UCSD-AML1 (cell line): ENCODE data around the gene MST1.

Source experiments
- DNase-seq: peaks from one replicate; lab custom pipeline; 2025; ENCODE audit not compliant: unreplicated experiment; lab: John Stamatoyannopoulos, UW

MST1 gene

DNA sequence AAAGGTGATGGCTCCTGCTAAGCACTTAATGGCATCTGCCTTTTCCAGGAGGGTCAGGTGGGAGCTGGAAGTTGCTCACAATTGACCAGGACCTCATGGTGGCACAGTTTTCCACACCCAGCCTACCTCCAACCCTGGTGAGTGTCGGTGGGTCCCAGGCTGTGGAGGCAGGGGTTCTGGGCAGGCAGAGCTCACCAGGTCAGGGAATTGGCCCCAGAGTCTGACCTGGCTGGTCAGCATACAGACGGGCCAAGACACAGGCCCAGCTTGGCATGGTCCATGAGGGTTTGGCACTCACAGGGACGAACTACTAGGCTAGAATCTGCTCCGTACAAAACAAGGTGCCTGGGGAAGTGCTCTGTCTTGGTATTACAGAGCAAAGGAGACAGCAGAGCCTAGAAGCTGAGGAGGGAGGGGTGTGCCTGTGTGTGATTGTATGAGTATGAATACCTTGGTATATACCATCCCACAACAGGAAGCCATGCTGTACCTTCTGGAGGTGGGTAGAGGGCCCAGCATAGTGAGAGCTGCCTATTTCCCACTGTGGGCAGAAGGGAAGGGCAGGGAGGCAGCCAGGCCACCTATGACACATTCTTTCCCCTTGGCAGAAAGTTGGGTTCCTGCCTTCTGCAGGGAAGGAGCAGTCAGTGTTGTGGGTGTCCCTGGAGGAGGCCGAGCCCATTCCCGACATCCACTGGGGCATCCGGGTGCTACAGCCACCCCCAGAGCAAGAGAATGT, 8.6 kb downstream of the MST1 start:
- no peak for DNase-seq

DNA sequence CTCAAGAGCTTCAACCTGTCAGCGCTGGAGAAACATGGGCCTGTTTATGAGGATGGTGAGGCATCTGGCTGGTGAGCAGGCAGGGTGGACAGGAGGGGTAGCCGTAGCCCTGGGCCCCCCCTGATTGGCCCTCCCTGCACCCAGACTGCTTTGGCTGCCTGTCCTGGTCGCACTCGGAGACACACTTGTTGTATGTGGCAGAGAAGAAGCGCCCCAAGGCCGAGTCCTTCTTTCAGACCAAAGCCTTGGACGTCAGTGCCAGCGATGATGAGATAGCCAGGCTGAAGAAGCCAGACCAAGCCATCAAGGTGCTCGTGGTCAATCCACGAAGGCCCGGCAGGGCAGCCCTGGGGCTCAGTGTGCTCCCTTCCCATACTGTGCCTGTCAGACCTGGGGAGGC, 13.4 kb downstream of the MST1 start:
- no peak for DNase-seq

DNA sequence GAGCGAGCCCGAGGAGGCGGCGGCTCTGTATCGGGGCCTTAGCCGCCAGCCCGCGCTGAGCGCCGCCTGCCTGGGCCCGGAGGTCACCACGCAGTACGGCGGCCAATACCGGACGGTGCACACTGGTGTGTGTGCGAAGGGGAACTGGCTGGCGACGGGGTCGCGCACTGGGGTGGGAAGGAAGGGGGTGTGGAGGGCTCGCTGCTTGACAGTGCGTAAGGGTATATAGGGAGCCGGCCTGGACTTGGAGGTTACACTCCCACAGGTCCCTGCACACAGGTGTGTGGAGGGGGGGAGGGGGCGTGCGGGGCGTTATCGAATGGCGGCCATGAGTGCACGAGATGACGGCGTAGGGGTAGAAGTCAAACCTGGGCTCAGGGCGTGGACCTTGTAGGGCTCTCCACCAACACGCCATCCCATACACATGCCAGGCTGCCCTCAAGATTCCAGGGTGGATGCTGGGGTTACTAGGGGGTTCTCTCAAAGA, 14.7 kb downstream of the MST1 start:
- DNase-seq: no peak

DNA sequence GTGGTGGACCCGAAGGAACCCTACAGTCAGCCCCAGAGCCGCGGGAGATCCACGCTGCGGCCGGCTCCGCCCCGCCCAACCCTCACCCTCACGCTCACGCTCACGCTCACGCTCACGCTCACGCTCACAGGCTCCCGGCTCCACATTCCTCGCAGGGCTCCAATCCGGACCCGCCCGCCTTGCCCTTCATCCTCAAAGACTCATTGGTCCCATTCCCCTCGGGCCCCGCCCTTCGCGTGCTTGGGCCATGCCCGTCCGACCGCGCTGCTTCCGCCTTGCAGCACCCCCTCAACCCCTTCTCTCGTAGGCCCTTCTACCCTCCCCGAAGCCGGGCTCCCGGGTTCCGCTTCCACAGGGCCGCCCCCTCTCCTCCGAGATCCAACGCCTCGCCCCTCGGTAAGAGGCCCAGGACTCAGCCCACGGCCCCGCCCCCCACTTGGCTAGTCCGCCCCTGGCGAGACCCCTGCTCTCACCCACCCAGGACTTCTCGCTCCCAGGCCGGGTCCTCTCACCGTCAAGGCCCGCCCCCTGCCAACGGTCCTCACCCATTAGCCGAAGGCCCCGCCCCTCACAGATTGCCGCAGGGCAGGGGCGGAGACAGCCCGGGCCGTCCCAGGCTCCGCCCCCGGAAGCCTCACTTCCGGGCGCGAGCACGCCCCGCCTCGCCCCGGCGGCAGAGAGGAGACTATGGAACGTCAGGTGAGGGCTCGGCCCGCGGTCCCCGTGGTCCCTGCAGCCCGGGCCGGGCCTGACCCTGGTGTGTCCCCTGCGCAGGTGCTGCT, 15.4 kb downstream of the MST1 start, which contains the start of gene APEH:
APEH (plus strand) TSS at position 637 of the 782 bp plus-strand sequence; CDS start at position 688, 51 bp downstream.
- DNase-seq: no peak

DNA sequence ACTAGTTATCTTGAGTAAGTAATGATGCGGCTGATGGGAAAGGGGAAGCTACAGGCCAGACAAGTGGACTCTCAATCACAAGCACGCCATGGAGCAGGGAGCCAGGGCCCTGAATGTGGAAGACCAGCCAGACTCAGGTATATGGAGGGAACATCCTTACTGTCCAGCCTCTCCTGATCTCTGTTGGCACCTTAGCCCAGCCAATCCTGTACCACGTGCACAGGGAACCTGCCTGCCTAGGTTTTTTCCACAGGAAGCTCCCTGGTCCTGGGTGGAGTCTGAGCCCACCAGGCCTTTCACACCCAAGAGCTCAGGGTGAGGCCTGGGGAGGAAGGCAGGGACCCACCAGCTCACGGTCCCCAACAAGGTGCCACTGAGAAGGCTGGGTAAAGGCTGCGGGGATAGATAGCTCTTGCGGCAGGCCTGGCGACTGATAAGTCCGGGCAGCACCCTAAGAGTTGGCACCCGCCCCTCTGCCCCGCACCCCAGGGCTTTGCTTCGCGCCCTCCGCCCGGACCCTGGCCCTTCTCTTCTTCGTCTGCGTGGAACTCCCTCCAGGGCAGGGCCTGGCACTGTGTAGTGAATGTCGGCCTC, 16.1 kb downstream of the MST1 start:
- no peak for DNase-seq

DNA sequence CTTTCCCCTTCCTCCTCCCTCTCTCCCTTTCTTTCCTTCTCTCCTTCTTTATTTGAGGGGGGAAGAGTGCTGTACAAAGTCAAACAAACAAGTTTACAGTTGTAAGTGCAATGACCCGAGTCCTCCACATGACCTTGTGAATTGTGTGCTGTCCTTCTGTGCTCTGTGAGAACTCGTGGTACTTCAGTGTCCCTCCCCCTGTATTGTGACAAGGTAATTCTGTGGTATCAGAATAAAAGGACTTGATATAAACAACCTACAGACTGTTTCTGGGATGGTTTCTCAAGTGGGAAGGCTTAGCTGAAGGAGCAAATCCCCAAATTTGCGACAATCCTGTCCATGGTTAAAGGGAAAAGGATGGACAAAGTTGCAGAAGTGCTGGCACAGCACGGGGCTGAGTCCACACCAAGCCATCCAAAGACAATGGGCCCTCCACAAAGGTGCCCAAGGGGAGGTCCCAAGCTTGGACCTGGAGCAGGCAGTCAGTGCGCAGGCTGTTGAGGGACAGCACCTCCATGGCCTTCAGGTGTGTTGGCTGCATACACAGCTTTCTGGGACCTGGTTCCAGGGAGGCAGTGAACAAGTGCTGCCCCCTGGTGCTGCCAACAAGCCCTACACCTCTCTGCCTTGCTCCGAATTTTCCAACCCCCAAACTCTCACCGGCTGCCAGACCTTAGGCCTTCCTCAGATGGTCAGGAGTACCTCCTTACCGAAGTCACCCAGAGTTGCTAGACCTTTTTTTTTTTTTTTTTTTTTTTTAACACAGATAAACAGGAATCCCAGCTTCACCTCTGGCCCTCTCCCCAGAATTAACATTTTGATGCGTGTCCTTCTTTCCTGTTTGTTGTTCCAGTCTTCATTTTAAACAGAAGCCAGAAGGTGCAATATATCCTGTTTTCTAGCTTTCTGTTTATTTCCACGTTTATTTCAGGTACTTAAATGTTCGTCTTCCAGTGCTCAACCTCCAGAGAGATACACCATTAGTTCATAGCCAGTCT, 17.7 kb downstream of the MST1 start:
- no peak for DNase-seq

DNA sequence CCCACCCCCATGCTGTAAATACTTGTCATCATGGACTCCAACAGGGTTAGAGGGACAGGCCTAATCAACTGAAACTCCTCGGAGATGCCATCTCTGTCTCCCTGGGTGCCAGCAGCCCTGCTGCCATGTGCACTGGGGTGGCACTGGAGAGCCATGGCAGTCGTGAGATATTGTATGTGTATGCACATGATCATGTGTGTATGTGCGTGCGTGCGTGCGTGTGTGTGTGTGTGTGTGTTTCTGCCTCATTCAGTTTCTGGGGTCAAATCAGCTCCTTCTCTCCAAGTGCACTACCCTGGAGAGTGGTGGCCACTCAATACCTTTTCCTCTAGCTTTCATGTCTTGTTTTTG, 18.4 kb downstream of the MST1 start:
- no peak for DNase-seq

DNA sequence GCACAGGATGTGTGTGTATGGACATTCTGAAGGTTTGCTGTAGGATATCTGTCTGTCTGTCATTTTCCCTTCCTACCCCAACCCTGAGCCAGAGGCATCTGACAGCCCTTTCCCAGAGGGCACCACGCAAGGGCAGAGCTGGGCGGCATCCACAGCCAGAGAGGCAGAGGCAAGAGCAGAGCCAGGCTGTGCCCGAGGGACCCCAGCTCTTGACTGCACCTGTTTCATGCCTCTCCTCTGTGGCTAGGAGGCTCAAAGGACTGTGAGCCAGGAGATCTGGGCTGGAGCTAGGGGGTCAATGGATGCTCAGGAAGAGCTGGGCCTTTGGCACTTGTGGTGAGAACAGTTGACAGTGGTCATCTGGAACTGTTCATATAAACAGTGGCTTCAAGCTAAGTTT, 19.9 kb downstream of the MST1 start:
- DNase-seq: no peak

DNA sequence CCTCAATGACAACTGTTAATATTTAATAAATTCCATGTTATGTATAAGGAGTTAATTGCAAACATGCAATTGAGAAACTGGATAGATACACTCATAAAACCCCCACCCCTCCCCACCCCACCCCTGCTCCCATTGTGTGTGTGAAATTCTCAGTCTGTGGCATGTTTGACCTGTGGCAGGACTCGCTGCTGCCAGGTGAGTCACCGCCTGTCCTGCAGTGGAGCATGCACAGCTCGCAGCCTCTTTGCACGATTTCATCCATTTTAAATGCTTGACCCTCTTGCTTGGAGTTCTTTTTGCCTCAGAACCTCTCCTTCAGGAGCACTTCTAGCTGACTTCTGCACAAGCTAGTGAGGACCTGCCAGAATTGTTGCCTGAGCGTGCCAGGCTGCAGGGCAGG, 20.4 kb downstream of the MST1 start:
- DNase-seq: no peak

DNA sequence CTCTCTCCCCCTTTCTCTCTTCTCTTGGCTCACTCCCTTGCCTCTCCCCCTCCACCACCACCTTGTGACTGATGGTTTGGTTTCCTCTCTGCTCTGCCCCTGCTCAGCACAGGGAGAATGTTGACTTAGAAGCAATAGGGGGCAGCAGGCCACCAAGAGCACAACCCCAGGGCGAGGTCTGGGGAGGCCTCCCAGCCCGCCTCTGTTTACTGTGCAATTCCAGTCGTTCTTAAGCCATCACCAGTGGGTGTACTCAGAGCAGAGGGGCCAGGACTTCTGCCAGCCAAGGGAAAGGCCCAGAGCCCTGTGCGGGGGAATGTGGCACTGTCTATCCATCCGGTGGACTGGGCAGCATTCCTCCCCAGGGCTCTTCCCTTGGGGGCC, 20.9 kb downstream of the MST1 start:
- no peak for DNase-seq

DNA sequence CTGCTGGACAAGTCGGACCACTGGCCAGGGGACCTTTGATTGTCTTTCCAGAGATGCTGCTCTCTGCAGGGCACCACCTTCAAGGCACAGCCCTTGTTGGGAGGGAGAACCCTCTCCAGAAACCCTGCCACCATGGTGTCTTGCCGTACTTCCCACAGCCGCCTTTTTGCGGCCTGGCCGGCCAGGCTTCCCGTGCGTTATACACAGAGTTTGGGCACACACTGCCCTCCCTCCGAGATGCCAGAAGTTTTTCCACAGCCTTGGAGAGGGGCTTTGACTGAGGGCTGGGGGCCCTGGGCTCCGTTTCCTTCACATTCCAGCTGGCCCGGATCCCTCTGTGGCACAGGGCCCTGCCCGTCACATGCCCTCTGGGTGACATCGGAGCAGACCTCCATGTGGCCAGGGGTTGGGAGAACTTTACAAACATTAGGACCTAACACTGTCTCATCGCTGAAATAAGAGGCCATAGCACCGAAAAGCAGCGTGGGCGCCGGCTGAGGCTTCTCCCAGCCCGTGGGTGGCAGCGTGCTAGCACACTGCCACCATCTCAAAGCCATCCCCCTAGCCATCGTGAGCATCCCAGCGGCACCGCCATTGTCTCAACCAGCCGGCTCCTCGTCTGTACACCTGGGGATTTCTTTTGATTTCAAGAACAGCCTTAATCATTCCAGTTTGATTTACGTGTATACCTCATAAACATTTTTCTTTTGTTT, 21.4 kb downstream of the MST1 start:
- DNase-seq: no peak

DNA sequence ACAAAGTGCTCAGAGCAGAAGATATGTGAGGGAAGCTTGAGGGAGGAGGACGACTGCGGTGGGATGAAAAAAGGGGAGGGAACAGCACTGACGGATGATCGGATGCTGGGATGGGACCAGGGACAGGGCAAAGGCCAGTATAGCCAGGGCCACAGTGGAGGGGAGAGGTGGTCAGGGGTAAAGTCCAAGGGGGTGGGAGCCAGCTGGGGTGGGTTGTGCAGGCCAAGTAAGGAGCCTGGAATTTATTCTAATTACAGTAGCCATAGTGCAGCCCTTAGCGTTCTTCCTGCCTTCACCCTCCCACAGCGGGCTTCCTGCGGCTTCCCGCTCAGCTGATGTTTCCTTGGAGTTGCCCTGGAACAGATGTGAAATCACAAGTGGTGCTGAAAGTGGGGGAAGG, 22.7 kb downstream of the MST1 start:
- no peak for DNase-seq

DNA sequence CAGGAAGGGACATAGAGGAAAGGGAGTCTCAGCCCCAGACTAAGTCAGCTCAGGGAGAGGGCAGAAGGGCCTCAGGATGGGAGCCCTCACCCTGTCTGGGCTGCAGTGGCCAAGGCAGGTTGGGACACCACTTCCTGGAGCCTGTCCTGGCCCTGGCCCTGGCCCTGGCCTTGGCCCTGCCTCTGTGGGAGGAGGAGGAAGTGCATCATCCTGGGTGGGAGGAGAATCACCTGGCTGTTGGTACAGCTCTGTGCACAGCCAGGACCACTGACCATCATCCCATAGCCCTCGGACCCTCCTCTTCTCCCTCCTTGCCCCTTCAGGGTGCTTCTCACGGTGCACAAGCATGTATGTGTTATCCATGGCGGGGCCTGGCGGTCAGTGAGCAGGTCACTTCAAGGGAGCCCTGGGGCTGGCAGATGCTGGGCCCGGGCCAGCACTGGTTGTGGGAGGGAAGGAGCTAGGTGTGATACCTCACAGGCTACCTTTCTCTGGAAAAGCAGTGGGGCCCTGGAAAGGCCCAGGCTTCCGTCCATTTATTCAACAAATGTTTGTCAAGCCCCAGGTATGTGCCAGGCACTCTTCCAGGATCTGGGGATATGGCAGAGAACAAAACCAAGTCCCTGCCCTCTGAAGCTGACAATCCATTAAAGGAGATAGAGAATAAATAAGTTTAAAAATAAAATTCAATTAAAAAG, 23.3 kb downstream of the MST1 start:
- DNase-seq: peak; percentile 33

DNA sequence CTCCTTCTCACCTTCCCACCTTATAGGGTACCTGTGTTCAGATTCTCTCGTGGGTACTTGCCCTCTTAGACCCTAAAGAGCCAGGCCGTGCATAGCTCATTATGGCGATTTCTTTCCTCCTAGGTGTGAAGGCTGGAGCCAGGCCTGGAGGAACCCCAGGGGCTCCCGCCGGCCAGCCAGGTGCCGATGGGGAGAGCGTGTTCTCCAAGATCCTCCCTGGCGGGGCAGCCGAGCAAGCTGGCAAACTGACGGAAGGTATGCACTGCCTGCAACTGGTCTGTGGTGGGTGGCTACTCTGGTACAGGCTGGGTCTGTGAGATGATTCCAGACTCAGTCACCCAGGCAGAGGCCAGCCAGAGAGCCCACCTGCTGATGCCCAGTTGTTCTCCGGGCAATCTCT, 25.0 kb downstream of the MST1 start:
- DNase-seq: no peak

DNA sequence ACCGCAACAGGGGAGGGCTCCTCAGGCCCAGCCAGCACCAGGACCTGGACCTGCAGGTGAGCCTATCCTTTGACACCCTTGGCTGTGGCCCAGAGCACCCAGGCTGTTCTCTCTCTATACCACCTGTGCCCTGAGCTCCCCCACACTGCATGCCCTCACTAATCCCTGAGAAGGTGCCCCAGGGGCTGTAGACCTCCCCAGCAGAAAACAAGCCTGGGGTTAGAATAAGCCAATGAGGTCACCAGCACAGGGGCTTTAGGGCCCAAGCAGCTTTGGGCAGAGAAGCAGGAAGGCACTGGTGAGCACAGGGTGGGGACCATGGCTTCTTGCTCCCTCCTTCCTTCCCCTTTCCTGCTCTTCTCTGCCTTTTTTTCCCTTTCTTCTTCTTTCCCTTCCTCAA, 25.4 kb downstream of the MST1 start:
- no peak for DNase-seq

DNA sequence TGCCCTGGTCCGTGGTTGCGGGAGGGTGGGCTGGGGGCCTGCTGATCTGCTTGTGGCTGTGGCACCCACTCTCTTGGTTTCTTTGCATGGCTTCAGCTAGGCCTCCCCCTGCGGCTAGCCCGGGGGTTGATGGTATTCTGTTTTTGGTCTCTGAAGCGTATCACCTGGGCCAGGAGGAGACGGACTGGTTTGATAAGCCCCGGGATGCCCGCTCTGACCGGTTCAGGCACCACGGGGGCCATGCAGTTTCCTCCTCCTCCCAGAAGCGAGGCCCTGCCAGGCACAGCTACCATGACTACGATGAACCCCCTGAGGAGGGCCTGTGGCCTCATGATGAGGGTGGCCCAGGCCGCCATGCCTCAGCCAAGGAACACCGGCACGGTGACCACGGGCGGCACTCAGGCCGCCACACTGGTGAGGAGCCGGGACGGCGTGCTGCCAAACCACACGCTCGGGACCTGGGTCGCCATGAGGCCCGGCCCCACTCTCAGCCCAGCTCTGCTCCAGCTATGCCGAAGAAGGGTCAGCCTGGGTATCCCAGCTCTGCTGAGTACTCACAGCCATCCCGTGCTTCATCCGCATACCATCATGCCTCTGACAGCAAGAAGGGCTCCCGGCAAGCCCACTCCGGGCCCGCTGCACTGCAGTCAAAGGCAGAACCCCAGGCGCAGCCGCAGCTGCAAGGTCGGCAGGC, 26.4 kb downstream of the MST1 start:
- DNase-seq: no peak

DNA sequence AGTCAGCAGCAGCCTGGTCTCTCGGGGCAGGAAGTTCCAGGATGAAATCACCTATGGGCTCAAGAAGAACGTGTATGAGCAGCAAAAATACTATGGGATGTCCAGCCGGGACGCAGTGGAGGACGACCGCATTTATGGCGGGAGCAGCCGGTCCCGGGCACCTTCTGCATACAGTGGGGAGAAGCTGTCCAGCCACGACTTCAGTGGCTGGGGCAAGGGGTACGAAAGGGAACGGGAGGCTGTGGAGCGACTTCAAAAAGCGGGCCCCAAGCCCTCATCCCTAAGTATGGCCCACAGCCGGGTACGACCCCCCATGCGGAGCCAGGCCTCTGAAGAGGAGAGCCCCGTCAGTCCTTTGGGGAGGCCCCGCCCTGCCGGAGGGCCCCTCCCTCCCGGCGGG, 27.3 kb downstream of the MST1 start:
- no peak for DNase-seq

DNA sequence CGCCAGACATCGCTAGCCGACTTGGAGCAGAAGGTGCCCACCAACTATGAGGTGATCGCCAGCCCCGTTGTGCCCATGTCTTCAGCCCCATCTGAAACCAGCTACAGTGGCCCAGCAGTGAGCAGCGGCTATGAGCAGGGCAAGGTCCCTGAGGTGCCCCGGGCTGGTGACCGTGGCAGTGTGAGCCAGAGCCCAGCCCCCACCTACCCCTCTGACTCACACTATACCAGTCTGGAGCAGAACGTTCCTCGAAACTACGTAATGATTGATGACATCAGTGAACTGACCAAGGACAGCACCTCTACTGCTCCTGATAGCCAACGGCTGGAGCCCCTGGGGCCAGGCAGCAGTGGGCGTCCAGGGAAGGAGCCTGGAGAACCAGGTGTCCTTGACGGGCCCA, 28.0 kb downstream of the MST1 start:
- DNase-seq: no peak

DNA sequence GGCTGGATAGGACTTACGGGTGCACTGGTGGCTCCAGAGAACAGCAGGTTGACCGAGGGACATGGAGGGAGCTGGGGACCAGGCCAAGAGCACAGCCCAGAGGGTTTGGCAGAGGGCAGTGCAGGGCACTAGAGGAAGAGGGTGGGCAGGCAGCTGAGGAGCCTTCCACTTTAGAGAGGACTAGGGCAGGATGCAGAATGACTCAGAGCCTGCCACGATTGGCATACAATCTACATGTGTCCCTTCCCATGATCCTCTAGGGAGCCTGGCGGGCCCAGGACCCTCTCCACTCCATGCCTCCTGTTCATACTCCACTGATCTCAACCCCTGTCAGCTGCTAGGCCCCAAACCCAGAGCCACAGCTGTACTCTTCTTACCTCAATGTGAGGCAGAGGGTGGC, 29.5 kb downstream of the MST1 start:
- DNase-seq: no peak
